Measurements from ENCODE around the gene JARID2. TPM values are rescaled to one million over a fixed set of nuclear protein-coding genes. Genes with fewer than 3 reads are reported as not detected.

JARID2 gene
- total RNA-seq, 1 donor from 2014 or later: 38.9 TPM

DNA sequence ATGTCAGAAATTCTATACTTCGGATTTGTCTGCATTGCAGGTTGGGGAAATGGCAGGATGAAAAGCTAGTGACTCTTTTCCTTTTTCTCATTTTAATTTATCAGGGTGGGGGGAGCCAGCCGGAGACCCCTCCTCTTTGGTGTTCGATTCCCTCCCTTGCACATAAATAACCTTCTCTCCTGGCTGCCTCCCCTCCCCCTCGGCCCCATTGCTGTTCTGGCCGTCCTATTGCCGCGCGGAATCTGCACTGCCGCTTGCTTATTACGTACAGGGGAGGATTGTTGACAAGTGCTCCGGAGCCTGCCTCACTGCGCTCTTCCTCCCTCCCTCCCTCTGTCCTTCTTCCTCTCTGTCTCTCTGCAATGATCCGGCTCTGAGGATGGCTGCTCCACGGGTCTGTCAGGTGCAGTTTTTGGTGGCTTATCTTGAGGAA, 154.7 kb downstream of the JARID2 start:
- peaks cover 100% of the 10 kb centered on the region for H3K79me2 ChIP-seq (ENCODE audit: low read depth)
- H3K9ac ChIP-seq: no peak overlapping the region
- peak overlapping the region; percentile 80 for H3K4me3 Mint-ChIP-seq

DNA sequence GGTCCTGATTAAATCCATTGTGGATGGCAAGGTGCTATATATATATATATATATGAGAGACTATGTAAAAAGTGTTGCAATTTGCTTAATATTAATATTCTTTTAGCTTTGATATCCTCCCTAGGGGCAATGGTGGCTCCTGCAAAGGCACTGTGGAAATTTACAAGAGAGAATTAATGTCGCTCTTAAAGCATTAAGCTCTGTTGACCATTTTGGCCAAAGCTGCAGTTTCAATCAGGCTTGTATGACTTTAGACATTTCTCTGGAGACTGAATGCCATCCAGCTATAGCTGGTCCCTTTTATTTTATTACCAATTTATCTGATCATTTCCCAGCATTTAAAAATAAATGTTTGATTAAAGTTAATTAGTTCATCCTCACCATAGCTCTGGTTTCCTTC, 155.3 kb downstream of the JARID2 start:
- H2AFZ ChIP-seq (replicated peaks): no peak overlapping the region
- H3K27me3 ChIP-seq: no peaks in the 10 kb centered on the region
- DNase-seq (ENCODE audit: low spot score): no peak
- H3K9me3 Mint-ChIP-seq: no peaks in the 10 kb centered on the region
- H3K27ac Mint-ChIP-seq: no peak overlapping the region
- H3K4me3 ChIP-seq: no peak overlapping the region
- H3K36me3 Mint-ChIP-seq: peaks cover 1% of the 10 kb centered on the region
- peaks cover 2% of the 10 kb centered on the region for H3K27me3 Mint-ChIP-seq (ENCODE audit: insufficient read depth, low read depth)
- H3K4me2 ChIP-seq: peak overlapping the region; percentile 75
- peaks cover 30% of the 10 kb centered on the region for H3F3A ChIP-seq (ENCODE audit: low read depth)
- H3K4me1 Mint-ChIP-seq: peaks cover 72% of the 10 kb centered on the region
- TF ChIP-seq, protein P1, sequence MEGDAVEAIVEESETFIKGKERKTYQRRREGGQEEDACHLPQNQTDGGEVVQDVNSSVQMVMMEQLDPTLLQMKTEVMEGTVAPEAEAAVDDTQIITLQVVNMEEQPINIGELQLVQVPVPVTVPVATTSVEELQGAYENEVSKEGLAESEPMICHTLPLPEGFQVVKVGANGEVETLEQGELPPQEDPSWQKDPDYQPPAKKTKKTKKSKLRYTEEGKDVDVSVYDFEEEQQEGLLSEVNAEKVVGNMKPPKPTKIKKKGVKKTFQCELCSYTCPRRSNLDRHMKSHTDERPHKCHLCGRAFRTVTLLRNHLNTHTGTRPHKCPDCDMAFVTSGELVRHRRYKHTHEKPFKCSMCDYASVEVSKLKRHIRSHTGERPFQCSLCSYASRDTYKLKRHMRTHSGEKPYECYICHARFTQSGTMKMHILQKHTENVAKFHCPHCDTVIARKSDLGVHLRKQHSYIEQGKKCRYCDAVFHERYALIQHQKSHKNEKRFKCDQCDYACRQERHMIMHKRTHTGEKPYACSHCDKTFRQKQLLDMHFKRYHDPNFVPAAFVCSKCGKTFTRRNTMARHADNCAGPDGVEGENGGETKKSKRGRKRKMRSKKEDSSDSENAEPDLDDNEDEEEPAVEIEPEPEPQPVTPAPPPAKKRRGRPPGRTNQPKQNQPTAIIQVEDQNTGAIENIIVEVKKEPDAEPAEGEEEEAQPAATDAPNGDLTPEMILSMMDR (IDR thresholded peaks at IDR 0.05): no peak
- no peak for TF ChIP-seq EZH2phosphoT487 (IDR thresholded peaks at IDR 0.05)
- TF ChIP-seq EZH2 (IDR thresholded peaks at IDR 0.05): no peak
- peak overlapping the region; percentile 80 for H3K4me3 Mint-ChIP-seq
- no peak overlapping the region for H3K9ac ChIP-seq
- H3K9me3 ChIP-seq (ENCODE audit: low read depth): no peaks in the 10 kb centered on the region
- no peaks in the 10 kb centered on the region for H3K36me3 ChIP-seq
- peaks cover 85% of the 10 kb centered on the region for H4K20me1 ChIP-seq (ENCODE audit: low read depth)
- peaks cover 100% of the 10 kb centered on the region for H3K79me2 ChIP-seq (ENCODE audit: low read depth)
- H3K4me1 ChIP-seq: peaks cover 63% of the 10 kb centered on the region
- peak overlapping the region; percentile 24 for H3K27ac ChIP-seq

More for the DNA sequence above, 154.7 kb downstream of the JARID2 start:
- Mint-ChIP-seq H3K27me3 (ENCODE audit: insufficient read depth, low read depth) (peaks cover 3% of the 10 kb centered on the region), H3K36me3 (no peaks in the 10 kb centered on the region), H3K27ac (peak overlapping the region; percentile 74), H3K4me1 (peaks cover 67% of the 10 kb centered on the region), H3K9me3 (no peaks in the 10 kb centered on the region)
- Histone ChIP-seq H3K36me3 (no peaks in the 10 kb centered on the region), H3F3A (ENCODE audit: low read depth) (peaks cover 30% of the 10 kb centered on the region), H4K20me1 (ENCODE audit: low read depth) (peaks cover 86% of the 10 kb centered on the region), H3K27ac (no peak overlapping the region), H3K9me3 (ENCODE audit: low read depth) (no peaks in the 10 kb centered on the region), H3K4me2 (peak overlapping the region; percentile 75), H3K27me3 (no peaks in the 10 kb centered on the region), H3K4me1 (peaks cover 63% of the 10 kb centered on the region), H2AFZ (replicated peaks) (no peak overlapping the region), H3K4me3 (peak overlapping the region; percentile 27)
- TF ChIP-seq EZH2 (IDR thresholded peaks at IDR 0.05) (no peak), EZH2phosphoT487 (IDR thresholded peaks at IDR 0.05) (no peak)
- TF ChIP-seq, protein P1 (IDR thresholded peaks at IDR 0.05): no peak
- peak; percentile 61 for DNase-seq (ENCODE audit: low spot score)

DNA sequence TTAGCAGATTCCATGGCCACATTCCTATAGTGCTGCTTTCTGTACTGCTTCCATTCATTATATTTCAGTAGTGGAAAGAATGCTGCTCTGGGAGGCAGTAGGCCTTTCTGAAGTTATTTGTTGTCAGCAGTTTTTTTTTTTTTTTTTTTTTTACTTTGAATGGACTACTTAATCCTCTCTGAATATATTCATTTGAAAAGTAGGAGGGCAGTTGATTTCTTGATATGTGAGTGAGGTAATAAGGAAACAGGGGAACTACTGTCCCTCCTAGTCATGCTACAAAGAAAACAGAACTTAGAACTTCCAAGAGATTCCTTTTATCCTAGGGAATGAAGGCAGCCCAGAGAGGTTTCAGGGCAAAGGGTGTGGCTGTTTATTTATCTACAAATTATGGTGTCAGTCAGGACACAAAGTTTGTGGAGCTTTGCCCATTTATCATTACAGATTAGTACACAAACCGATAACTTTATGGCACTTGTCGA, 155.9 kb downstream of the JARID2 start:
- Histone ChIP-seq H3K4me1 (peaks cover 65% of the 10 kb centered on the region), H3K36me3 (no peaks in the 10 kb centered on the region), H3K9ac (no peak overlapping the region), H3K4me3 (no peak overlapping the region), H3K9me3 (ENCODE audit: low read depth) (no peaks in the 10 kb centered on the region), H3K79me2 (ENCODE audit: low read depth) (peaks cover 100% of the 10 kb centered on the region), H2AFZ (replicated peaks) (no peak overlapping the region), H4K20me1 (ENCODE audit: low read depth) (peaks cover 79% of the 10 kb centered on the region), H3K4me2 (peak overlapping the region; percentile 75), H3F3A (ENCODE audit: low read depth) (peaks cover 30% of the 10 kb centered on the region), H3K27me3 (no peaks in the 10 kb centered on the region), H3K27ac (no peak overlapping the region)
- H3K9me3 Mint-ChIP-seq: no peaks in the 10 kb centered on the region
- peaks cover 1% of the 10 kb centered on the region for H3K36me3 Mint-ChIP-seq
- H3K27ac Mint-ChIP-seq: peak overlapping the region; percentile 57
- TF ChIP-seq EZH2phosphoT487 (IDR thresholded peaks at IDR 0.05) (no peak), EZH2 (IDR thresholded peaks at IDR 0.05) (no peak)
- TF ChIP-seq, protein P1 (IDR thresholded peaks at IDR 0.05): no peak
- peak overlapping the region; percentile 80 for H3K4me3 Mint-ChIP-seq
- peaks cover 2% of the 10 kb centered on the region for H3K27me3 Mint-ChIP-seq (ENCODE audit: insufficient read depth, low read depth)
- peaks cover 75% of the 10 kb centered on the region for H3K4me1 Mint-ChIP-seq
- no peak for DNase-seq (ENCODE audit: low spot score)
